Kidney tubule cell (primary cell): Measurements from ENCODE around the gene BAG2.

Experiments
- DNase-seq: peaks from one replicate; pipeline ENCODE4 v3.0.0-alpha.2; 2018; ENCODE audit warnings: low spot score

BAG2 gene

DNA sequence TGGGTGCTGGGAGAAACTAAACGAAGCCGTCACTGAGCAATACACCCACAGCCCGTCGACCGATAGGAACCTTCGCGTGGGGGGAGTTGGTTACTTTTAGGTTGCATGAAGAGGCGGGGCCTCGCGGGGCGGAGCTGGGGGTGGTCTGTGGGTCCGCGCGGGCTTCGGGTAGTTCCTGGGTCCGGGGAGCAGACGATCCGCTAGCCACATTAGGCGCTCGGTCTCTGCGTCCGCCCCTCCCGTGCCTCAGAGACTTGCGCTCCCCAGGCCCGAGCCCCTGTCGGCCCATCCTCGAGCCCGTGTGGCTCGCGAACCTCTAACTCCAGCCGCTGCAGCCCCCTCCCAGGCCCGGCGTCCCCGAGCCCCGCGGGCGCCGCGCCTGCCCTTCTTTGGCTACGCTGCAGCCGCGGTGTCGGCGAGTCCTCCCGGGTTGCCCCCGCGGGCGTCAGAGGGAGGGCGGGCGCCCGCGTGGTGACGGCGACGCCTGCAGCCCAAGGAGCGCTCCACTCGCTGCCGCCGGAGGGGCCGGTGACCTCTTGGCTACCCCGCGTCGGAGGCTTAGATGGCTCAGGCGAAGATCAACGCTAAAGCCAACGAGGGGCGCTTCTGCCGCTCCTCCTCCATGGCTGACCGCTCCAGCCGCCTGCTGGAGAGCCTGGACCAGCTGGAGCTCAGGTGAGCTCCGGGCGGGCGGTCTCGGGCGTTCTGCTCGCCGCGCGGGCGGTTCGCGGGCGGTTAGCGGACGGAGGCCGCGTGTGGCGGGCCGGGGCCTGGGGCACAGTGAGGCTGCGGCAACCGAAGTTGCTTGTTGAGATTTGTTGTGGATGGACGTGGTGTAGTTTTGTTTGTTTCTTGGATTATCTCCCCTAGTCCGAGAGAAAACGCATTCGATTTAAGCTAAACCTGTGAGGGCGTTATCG lies at the start of gene BAG2:
Gene BAG2, plus strand, starts transcription at position 191 of the 920 bp plus-strand sequence. Its CDS starts 372 bp downstream, at position 563.
- peak; percentile 89 for DNase-seq

DNA sequence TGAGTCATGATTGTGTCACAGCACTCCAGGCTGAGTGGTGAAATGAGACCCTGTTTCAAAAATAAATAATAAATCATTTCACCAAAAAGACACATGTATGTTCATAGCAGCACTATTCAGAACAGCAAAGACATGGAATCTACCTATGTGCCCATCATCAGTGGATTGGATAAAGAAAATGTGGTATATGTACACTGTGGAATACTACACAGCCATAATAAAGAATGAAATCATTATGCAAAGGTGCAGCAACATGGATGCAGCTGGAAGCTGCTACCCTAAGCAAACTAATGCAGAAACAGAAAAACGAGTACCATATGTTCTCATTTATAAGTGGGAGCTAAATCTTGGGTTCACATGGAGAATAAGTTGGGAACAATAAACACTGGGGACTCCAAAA lies 49.0 kb upstream of the BAG2 start:
- DNase-seq, result no peak

DNA sequence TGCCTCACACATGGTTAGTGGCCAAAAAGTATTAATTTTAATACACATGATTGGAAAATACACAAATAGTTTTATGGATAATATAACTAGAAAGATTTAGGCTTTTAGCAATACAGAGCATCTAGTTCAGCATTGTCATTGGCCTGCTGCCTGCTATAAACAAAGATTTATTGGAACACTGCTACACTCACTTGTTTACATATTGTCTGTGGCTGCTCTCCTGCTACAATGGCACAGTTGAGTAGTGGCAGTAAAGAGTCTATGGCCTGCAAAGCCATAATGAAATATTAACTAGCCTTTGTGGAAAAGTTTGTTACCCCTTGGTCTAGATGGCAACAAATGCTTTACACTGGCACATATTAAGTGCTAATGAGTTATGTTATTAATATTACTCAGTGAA lies 44.4 kb upstream of the BAG2 start:
- DNase-seq, result no peak

DNA sequence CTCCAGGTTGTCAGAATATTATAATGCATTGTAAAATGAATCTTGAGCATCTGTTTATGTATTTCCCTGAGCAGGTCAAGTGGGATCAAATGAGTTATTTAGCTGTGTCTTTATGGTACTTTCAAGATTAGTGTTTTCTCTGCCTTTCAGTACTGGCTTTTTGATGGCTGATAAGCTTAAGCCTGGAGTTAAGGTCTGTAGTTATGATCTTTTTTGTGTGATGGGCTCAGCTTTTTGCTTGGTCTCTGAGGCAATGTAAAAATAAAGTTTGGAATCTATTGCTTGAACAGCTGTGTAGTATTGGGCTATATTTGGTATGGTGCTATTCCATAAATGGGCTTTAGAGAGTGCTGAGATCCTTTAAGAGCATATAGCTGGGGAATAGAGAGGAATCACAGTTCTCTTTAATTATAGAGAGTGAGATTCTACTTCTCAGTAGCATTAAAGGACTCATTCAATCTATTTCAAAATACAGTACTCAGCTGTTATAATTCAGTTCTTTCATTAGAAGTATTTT lies 41.4 kb upstream of the BAG2 start:
- DNase-seq, result no peak

DNA sequence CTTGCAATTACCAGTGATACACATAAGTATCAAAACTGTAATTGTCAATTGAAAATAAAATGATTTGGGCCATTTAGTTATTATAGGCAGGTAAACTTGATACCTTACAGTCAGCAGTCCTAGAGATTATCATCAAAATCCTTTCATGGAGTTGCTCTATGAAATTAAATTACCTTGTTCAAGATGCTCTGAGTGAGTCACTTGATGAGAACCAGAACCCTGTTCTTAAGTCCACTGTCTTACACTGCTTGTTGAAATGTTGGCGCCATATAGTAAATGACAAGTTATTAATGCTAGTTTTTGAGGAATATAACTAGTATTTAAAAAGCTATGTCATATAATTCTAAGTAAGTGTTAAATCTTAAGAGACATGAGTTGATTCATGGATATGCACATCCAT lies 37.2 kb upstream of the BAG2 start:
- no peak for DNase-seq

DNA sequence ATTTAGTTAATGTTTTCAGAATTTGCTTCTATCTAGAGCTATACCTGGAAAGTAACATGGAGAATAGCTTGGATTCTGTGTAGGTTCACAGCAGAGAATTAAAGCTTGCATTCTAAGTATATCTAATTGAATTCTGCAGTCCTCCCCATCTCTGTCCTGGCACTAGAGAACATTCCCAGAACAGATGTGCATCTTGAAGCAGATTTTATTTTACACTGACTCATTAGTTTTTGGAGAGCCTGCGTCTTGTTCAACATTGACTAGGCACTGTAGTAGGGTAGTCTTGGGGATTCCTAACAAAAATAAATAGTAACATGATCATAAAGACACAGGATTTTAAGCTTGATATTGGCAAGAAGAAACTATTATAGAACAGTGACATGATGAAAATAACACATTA lies 36.2 kb upstream of the BAG2 start:
- no peak for DNase-seq

DNA sequence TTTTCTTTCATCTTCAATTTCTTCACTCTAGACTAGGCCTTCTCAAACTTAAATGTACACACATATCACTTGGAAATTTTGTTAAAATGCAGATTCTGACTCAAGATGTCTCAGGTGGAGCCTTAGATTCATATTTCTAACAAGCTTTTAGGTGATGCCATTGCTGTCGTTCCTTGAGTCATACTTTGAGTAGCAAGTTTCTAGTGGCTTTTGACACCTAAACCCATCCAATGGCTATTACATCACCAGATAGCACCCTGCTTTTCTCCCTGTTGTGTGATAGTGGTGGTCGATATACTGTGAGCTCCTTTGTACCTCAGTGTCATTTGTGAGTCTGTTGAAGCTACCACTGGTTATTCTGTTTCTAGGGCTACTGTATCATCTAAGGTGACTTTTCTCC lies 34.8 kb upstream of the BAG2 start:
- DNase-seq, result no peak

DNA sequence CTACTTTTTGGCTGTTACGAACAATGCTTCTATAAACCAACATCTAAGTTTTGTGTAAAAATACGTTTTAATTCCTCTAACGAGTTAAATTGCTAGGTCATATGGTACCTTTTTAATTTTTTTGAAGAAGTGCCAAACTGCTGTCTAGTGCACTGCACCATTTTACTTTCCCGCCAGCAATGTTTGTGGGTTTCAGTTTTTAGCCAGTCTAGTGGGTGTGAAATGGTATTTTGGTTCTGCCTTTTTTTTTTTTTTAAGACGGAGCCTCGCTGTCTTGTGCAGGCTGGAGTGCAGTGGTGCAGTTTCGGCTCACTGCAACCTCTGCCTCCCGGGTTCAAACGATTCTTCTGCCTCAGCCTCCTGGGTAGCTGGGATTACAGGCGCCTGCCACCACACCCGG lies 34.1 kb upstream of the BAG2 start:
- DNase-seq, result no peak

DNA sequence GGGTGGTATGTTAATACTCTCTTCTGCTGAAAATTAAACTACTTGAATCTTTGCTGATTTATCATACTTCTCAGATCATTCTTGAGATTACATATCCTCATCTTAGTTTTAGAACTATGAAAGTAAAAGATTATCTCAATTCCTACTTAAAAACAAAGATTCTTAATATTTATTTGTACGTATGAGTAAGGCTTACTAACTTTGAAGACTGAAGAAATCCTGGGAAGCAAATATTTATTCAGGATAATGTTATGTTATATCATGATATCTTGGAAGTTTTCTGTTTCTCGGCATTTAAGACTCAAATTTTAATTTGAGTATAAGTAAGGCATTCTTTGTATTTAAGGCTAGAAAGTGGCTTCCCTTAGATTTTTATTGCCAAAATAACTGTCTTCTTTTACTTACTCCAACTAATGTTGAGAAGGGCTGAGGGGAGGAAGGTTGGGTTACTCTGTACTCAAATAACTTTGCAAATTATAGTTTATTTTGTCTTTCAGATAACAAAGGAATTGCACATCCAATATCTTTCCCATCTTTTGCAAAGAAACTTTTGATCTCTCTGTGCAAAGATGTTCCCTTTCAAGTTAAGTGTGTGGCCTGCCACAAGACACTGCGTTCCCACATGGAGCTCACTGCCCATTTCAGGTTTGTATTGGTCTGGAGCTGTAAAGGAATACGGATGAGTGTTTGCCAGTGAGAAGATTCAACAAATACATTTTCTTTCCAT lies 30.5 kb upstream of the BAG2 start:
- DNase-seq, result no peak

DNA sequence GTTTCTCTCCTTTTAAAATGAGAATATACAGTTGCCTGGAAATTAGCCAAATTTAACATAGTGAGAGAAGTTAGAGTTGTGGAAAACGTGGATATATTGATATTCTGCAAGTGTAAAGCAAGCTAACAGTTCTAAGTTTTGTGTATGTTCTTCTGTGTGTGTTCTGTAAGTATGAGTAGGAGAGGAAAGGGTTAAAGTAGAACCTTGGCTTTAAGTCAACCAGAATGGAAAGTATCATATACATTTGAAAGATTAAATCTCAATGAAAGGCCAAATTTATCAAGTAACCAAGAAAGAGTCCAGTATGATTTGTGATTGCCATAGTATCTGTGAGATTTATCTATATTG lies 30.0 kb upstream of the BAG2 start:
- DNase-seq, result no peak

DNA sequence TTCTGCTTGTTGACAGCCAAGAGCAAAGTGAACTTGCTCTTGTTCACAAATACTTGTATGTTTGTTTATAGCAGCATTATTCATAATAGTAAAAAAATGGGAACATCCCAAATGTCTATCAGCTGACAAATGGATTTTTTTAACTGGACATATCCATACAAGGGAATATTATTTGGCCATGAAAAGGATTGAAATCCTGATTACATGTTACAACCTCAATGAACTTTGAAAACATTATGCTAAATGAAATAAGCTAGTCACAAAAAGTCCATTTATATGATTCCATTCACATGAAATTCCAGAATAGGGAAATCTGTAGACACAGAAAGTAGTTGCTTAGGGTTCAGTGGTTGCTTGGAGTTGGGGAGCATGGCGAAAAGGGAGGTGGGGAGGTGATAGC lies 28.4 kb upstream of the BAG2 start:
- DNase-seq, result no peak

DNA sequence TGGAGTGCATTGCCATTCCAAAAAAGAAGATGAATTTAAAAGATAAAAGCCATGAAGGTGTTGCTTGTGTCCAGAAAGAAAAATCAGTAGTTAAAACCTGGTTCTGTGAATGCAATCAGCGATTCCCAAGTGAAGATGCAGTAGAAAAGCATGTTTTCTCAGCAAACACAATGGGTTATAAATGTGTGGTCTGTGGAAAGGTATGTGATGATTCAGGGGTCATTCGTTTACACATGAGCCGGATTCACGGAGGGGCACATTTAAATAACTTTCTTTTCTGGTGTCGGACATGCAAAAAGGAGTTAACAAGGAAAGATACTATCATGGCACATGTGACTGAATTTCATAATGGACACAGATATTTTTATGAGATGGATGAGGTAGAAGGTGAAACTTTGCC lies 24.7 kb upstream of the BAG2 start:
- DNase-seq, result no peak

DNA sequence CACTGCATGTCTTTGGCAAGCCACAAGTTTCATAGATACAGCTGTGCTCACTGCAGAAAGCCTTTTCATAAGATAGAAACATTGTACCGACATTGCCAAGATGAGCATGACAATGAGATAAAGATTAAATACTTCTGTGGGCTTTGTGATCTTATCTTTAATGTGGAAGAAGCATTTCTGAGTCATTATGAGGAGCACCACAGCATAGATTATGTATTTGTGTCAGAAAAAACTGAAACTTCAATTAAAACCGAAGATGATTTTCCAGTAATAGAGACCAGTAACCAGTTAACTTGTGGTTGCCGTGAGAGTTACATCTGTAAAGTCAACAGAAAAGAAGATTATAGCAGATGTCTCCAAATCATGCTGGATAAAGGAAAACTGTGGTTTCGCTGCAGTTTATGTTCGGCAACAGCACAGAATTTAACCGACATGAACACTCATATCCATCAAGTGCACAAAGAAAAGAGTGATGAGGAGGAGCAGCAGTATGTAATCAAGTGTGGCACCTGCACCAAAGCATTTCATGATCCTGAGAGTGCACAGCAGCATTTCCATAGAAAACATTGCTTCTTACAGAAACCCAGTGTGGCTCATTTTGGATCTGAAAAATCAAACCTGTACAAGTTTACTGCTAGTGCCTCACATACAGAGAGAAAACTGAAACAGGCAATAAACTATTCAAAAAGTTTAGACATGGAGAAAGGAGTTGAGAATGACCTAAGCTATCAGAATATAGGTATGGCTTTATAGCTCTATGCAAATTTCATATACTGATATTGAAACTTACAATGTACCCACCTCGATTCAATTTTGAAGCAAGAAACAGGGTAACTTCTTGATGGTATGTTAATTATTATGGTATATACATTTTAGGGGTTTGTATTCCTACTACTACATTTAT lies 23.9 kb upstream of the BAG2 start:
- DNase-seq, result no peak

DNA sequence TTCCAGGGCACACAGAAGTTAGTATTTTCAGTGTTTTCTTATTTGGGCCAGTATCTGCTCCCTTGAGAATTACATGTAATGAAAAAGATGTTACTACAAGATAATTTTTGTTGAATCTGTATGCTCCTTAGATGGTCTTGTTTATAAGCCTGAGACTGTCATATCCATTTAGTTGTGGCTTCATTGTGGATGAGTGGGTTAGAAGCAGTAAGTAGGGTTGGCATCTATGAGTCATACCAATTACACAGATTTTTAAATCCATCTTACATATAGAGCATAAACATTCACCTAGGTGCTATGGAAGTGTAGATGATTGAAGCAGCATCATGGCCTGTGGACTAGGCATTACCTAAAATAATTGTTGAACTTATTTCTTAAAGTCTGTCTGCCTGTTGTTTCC lies 13.5 kb upstream of the BAG2 start:
- peak; percentile 20 for DNase-seq

DNA sequence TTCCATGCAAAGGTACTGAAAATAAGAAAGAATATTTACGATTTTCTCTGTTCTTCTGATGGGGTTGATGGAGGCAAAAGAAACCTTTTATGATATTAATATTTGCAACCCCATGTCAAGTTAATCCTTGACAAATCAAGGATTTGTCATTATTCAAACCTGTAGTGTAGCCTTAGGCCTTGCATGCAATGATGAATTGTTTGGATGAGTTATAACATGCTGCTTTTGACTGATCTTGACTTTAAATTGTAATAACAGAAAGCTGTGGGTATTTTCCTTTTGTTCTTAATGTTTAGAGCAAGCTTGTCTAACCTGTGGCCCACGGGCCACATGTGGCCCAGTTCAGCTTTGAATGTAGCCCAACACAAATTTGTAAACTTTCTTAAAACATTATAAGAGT lies 13.0 kb upstream of the BAG2 start:
- DNase-seq, result no peak

DNA sequence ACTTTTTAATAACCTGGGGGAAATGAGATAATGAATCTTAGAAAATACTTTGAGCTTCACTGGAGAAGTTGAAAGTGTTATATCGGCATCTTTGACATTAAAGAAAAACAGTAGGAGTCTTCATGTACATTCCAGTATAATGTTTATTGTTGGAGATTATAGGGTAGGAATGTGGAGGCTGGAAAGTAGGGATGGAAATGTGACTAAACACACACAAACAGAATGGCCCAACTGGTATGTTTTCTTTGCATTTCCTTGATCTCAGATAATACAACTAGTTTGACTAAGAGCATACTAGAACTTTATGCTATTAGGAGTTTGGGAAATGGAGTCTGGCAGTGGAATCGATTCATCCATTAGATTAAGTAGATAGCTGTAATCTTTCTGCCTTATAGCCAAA lies 10.1 kb upstream of the BAG2 start:
- DNase-seq, result no peak

DNA sequence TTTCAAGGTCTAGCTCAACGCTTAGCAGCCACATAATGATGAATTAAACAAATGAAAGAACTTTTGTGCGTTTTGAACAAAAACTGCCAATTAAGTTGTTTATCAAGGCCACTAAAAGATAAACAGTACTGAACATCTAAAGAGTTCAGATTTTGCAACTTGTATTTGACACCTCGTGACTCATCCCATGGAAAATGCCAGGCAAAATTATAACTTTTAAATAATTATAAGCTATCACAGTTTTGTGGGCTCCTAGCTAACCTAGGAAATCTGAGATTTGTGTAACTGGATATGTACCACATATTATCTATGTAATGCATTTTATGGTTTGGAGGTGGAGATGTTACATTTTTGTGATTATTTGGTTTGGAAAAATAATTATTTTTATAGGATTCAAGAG lies 9.6 kb upstream of the BAG2 start:
- no peak for DNase-seq

DNA sequence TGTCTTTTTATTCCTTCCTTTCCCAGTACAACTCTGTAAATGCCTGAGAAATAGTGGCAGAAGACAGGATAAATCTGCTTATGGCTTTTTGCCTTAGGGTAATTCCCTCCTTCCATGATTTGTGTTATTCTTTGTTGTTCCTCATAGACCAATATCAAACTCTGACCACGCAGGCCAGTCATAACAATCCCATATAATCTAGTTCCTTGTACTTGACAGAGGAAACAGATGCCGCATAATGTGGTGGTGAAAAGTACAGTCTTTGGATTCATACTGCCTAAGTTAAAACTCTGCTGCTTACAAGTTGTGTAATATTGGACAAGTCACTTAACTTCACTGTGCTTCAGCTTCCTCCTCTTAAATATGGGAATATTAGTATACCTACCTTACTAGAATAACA lies 8.2 kb upstream of the BAG2 start:
- DNase-seq, result no peak

DNA sequence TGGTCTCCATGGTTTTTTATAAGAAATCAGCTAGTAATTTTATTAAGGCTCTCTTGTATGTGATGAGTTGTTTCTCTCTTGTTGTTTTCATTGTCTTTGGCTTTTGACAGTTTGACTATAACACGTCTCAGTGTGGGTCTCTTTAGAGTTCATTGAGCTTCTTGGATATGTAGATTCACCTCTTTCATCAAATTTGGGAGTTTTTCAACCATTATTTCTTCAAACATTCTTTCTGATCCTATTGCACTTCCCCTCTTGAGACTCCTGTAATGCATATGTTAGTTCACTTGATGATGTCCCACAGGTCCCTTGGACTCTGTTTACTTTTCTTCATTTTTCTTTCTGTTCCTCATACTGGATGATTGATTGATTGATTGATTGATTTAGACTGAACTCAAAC lies 7.0 kb upstream of the BAG2 start:
- no peak for DNase-seq

DNA sequence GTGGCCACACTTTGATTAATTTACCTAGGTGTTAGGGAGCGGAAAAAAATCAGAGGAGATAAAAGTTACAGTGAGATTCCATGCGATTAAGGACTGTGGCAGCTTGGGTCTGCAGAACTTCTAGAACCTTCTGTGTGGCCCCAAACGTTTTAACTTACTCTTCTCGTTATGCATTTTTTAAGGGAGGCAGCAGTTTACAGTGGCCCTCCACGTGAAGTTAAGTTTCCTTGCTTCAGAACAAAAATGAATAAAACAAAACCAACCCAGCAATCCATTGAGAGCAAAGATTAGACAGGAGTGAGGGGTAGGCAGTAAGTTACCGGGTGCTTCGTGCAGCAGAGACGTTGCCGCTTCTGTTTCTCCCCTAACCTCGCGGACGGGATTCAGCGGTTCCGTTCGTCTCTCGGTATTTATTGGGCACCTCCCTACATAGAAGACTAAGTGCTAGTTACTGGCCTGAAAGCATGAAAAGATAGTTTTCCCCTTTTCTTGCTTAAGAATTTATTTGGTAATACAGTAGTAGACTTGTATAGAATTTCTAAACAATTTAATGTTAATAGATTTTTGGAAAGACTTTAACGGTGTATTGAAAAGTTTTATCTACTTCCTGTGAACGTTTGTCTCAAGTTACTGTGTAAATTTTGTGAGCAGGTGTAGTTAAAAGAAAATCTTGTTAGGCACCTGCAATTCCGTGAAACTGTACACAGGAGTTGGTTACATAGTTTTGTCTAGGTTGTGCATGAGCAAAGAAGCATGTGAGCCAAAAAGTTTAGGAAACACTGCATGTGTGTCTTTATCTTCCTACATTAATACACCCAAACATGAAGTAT lies 1.1 kb downstream of the BAG2 start:
- DNase-seq, result peak; percentile 53

DNA sequence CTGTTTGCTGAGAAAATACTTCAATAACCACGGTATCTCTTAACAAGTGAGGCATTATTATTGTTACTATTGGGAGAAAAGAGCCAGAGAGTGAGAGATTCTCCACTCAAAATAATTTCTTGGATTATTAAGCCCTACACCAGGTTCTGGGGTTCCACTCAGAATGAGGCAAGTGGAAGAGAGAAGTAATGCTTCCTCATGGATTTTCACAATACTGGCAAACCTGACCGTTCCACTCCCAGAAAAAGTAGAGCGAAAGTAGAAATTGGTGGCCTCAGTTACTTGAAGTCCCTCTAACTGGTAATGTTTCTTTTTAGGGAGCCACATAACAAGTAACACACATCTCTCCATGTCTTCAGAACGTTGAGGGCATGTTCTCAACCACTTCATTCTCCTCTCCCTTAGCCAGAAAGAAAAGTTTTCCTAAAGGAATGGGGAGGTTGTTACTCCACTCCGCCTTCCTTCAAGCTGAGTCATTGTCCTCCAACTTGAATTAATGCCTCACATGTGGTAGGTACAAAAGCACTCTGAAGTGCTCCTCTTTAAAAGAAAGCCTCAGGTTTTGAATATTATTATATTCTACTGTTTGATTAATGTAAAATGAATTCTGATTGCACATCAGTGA lies 1.9 kb downstream of the BAG2 start:
- DNase-seq, result peak; percentile 70
